ENCODE measurements around the gene SHANK2.

DNA sequence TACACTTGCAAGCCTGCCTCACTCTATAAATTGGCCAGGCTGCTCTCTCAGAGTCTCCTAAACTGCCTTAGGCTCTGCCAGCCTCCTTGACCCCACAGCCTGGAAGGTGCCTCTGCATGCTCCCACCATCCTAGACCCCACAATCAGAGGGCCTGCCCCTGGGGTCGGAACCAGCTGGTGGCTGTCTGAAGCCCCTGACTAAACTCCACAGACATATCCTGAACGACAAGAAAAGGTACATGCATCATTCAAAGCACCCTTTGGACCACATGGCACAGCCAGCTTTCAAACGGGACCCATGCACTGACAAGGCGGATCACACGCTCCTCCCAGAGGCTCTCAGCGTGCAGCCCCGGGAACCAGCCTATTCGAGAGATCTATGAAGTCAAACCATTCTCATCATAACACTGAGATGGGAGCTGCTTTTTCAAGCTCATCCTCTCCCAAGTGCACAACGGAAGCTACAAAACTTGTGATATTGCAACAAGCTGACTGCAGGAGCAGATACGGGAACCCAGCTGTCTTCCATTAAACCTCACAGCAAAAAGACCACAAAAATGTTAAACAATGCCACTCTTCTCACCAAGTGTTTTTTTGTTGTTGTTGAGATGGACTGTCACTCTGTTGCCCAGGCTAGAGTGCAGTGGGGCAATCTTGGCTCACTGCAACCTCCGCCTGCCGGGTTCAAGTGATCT lies 8.1 kb downstream of the SHANK2 start:
- no peak for TF ChIP-seq EZH2 (IDR thresholded peaks at IDR 0.05; ENCODE audit: low read length)
- TF ChIP-seq, protein P1, sequence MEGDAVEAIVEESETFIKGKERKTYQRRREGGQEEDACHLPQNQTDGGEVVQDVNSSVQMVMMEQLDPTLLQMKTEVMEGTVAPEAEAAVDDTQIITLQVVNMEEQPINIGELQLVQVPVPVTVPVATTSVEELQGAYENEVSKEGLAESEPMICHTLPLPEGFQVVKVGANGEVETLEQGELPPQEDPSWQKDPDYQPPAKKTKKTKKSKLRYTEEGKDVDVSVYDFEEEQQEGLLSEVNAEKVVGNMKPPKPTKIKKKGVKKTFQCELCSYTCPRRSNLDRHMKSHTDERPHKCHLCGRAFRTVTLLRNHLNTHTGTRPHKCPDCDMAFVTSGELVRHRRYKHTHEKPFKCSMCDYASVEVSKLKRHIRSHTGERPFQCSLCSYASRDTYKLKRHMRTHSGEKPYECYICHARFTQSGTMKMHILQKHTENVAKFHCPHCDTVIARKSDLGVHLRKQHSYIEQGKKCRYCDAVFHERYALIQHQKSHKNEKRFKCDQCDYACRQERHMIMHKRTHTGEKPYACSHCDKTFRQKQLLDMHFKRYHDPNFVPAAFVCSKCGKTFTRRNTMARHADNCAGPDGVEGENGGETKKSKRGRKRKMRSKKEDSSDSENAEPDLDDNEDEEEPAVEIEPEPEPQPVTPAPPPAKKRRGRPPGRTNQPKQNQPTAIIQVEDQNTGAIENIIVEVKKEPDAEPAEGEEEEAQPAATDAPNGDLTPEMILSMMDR (optimal IDR thresholded peaks at IDR 0.05 in 1 of 3, IDR thresholded peaks at IDR 0.05 in 1 of 3, conservative IDR thresholded peaks at IDR 0.05 in 1 of 3; ENCODE audit: extremely low read depth in 1 of 3, insufficient read depth in 2 of 3, low read length in 3 of 3) = no peak
